PC-9 (cell line): ENCODE results near the gene SMARCA4.

Experiments
- EZH2 ChIP-seq: fragments of 200-600 bp; sonication (generic); IDR thresholded peaks from 2 replicates; pipeline ENCODE4 v1.8.0; 2017; ENCODE audit warnings: antibody characterized with exemption, low read depth
- TF ChIP-seq, protein P1 (sequence below): fragments of 200-600 bp; sonication (generic); conservative IDR thresholded peaks from 2 replicates; pipeline ENCODE4 v1.6.1; 2017; ENCODE audit warnings: mixed run types, antibody characterized with exemption, mild to moderate bottlenecking, moderate library complexity

DNA sequence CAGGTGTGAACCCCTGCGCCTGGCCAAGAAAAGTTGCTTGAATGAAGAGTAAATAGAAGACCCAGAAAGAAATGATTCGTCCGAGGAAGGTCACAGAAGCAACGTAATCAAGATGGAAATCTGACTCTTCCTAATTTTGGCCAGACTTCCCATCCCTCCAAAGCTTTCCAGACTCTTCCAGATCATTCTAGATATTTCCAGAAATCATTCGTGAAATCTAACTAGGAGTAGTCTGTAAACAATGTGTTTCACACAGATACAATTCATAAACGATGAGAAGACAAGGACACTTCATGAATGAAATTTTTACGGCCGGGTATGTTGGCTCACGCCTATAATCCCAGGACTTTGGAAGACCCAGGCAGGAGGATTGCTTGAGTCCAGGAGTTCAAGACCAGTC is 119.2 kb downstream of the SMARCA4 start:
- TF ChIP-seq, protein P1, sequence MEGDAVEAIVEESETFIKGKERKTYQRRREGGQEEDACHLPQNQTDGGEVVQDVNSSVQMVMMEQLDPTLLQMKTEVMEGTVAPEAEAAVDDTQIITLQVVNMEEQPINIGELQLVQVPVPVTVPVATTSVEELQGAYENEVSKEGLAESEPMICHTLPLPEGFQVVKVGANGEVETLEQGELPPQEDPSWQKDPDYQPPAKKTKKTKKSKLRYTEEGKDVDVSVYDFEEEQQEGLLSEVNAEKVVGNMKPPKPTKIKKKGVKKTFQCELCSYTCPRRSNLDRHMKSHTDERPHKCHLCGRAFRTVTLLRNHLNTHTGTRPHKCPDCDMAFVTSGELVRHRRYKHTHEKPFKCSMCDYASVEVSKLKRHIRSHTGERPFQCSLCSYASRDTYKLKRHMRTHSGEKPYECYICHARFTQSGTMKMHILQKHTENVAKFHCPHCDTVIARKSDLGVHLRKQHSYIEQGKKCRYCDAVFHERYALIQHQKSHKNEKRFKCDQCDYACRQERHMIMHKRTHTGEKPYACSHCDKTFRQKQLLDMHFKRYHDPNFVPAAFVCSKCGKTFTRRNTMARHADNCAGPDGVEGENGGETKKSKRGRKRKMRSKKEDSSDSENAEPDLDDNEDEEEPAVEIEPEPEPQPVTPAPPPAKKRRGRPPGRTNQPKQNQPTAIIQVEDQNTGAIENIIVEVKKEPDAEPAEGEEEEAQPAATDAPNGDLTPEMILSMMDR, result no peak
- no peak for TF ChIP-seq EZH2
